ENCODE measurements around the gene PRR22.

PRR22 gene
- total RNA-seq: 0.72 to 1.3 reads per million in 2 donors

DNA sequence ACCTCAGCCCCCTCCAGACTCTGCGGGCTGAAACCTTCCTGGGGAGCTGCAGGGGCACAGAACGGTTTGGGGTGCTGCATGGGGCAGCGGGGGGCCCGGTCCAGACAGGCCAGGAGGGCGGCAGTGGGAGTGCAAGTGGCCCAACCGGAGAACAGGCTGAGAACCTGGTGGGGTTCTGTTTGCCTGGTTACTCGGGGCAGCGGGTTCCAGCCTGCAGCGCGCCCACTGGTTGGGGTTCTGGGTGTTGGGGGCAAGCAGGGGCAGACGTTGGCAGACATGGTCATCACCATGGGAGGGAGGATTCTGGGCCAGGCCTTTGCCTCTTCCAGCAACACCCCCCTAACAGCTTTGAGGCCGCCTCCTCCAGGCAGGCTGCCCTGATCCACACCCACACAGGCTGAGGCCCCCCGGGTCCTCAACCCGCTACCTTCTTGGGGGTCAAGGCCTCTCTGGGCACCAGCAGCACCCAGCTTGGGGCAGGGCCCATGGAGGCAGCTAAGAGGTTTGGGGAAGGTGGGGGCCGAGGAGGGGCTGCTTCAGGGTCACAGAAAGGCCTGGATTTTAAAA is at the start of gene PRR22:
TSS of gene PRR22 (minus strand) at position 166 of the 567 bp plus-strand sequence. CDS start at position 80, 86 bp downstream.
- no peak for DNase-seq

DNA sequence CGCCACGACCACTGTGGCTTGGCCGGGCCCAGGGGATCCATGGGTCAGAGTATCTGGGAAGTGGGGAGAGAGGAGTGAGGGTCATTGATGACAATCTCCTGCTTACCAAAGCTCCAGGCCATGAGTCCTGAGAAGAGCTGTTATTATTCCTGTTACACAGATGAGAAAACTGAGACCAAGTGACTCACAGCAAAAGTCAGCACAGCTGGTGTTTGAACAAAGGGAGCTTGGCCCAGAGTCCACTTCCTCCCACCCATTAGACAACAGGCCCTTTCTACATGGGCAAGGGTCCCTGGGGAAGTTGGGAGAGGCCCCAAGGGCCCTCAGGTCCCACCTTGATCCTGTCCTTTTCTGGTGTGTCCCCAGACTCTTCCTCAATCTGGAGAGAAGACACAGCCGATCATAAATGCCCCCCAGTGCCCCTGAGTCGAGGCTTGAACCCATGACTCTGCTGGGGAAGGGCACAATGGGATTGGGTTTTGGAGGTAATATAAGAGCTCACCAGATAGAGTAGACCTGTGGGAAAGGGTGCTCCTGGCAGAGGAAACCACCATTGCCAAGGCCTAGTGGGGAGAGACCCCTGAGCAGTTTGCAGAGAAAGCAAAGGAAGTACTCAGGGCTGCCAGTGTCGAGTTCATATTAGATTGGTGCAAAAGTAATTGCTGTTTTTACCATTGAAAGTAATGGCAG is 48.1 kb upstream of the PRR22 start:
- DNase-seq: no peak

GRCh38 chr19:5832061-5832460 is 47.5 kb upstream of the PRR22 start:
- no peak for DNase-seq

DNA sequence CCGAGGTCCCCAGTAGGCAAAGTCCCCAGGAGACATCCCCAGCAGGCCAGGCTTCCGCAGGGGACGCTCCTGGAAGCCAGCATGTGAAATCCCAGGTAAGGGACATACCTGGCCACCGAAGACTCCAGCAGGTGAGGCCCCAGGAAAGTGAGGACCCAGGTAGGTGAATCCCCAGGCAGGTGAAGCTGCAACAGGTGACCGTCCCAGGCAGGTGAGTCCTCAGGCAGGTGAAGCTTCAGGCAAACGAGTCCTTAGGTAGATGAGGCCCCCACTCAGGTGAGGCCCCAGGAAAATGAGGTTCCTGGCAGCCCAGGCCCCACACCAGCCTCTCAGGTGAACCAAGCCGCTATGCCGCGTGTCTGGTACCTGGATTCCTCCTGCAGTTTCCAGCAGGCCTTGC is 46.6 kb upstream of the PRR22 start:
- no peak for DNase-seq

DNA sequence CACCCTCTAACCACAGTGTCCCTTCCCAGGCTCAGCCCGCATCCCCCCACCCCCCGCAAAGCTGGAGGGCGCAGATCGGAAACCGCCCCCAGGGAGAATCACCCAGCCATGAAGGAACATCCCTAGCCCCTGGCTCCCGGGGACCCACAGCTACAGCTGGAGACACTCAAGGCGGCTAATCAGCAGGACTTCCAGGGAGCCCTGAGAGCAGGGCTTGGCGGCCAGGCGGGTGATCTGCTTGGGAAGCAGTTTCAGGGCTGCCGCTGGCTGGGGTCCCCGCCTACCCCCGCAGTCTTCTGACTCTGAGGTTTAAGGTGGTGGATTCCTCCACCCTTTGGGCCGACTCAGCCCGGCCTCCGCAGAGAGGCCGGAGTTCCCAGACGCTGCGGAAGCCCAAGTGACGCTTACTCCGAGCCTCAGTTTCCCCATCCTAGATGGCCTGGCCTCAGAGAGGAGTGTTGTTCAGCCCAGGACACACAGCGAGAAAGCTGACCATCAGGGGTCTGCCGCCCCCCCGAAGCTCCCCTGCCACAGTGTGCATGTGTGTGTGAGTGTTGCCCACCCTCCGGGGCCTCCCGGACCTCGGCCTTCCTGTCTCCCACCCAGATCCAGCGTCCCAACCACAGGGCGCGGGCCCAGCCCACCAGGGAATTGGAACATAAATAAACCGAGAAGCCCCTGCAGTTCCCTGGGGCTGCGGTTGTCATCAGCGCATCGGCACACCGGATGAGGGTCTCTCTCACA is 45.2 kb upstream of the PRR22 start:
- DNase-seq: no peak

- no peak for DNase-seq
These were observed 44.4 kb upstream of the PRR22 start for GRCh38 chr19:5828661-5829566.

GRCh38 chr19:5827891-5828660 is 43.5 kb upstream of the PRR22 start:
- peak; percentile 87 for DNase-seq

DNA sequence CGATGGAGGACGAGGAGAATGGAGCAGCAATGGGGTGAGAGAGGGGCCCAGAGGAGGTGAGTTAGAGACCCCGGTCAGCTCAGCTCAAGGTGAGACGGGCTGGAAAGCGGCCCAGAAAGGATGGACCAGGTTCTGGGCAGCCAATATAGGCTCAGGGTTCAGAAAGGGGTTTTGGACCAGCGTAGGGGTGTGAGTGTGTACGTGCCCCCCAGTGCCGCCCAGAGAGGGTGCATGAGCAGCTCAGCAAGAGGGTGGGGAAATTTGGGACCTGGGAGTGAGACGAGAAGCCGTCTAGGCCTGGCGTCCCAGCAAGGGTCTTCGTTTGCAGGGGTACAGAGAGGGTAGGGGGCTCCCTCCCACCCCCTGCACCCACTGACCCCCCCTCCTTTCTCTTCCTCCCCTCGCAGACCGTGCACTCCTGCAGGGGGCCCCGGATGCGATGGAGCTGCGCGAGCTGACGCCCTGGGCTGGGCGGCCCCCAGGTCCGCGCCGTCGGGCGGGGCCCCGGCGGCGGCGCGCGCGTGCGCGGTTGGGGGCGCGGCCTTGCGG is 42.9 kb upstream of the PRR22 start:
- DNase-seq: no peak

GRCh38 chr19:5826531-5827341 is 42.2 kb upstream of the PRR22 start:
- DNase-seq: peak; percentile 12

- no peak for DNase-seq
These were observed 40.6 kb upstream of the PRR22 start for GRCh38 chr19:5825178-5825577.

- DNase-seq: no peak
These were observed 40.2 kb upstream of the PRR22 start for GRCh38 chr19:5824751-5825150.

DNA sequence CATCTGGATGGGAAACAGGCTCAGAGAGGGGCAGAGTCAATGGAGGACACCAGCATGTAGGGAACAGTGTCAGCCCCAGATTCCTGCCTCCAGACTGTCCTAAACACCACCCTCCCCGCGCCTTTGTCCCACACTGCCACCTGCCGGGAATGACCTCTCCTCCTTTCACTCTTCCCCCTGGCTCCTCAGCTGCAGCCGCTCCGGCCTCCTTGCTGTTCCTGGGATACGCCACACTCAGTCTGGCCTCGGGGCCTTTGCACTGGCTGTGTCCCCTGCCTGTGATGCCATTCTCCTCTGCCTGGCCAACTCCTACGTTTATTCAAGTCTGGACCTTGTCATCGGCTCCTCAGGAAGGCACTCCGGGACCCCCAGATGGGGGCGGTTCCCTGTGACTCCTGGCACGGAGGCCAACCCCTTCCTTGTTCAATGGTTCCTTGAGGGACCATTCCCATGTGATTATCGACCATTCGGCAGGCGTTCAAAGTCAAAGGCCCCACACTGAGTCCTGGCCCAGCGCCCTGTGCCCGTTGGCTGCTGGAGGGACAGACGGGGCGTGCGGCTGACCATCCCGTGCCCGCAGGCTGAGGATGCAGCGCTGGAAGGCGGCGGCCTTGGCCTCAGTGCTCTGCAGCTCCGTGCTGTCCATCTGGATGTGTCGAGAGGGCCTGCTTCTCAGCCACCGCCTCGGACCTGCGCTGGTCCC is 39.2 kb upstream of the PRR22 start:
- DNase-seq: no peak

DNA sequence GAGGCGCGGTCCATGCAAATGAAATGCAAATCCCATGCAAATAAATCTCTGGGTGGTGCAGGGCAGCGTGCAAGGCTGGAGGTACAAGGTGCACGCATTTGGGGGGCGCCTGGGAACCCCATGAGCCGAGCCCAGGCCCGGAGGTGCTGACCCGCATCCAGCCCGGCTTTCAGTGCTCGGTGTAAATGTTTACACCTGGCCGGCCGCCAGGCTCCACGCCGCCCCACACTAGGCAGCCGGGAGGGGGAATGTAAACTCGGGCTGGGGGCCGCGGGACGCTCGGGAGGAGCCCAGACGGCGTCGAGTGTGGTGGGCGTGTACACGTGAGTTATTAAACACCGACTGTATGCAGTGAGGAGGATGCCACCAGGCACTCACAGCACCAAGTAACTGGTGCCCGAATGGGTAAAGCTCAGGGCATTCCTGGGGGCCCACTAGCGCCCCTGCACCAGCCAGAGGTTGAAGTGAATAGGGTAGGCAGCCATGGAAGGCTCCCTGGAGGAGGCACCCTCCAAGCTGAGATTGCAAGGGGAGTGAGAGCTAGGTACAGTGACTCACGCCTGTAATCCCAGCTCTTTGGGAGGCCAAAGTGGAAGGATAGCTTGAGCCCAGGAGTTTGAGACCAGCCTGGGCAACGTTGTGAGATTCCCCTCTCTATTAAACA is 37.8 kb upstream of the PRR22 start:
- DNase-seq: no peak

GRCh38 chr19:5821521-5822180 is 37.1 kb upstream of the PRR22 start:
- no peak for DNase-seq

DNA sequence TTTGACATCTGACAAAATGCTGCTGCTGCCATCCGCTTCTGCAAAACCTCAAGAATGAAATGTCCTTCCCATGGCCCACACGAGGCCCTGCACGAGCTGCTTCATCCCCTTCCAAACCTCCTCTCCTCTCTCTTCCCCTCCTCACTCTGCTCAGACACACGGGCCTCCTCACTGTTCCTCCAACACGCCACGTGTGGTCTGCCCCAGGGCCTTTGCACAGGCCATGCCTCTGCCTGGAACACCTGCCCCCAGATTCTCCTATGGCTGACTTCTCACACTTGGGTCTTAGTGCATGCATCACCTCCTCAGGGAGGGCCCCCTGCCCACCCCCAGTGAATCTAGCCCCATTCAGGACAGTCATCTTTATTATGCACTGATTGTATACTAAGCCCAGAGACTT is 36.2 kb upstream of the PRR22 start:
- no peak for DNase-seq

GRCh38 chr19:5818594-5818993 is 34.0 kb upstream of the PRR22 start:
- DNase-seq: no peak

DNA sequence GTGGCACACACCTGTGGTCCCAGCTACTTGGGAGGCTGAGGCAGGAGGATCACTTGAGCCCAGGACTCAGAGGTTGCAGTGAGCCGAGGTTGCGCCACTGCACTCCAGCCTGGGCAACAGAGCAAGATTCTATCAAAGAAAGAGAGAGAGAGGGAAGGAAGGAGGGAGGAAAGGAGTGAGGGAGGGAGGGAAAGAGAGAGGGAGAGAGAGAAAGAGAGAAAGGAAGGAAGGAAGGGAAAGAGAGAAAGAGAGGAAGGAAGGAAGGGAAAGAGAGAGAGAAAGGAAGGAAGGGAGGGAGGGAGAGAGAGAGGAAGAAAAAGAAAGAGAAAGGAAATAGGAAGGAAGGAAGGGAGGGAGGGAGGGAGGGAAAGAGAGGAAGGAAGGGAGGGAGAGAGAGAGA is 32.7 kb upstream of the PRR22 start:
- DNase-seq: no peak

- no peak for DNase-seq
These were observed 30.3 kb upstream of the PRR22 start for GRCh38 chr19:5814852-5815246.

Data from T-helper 9 cell (primary cell).